ENCODE results near the gene IMMP1L.
"Not testable (repeated sequence)": the region's sequence is repeated elsewhere in the genome, so short reads cannot be mapped to it uniquely, and the experiment has no call there.

Gene IMMP1L, protein sequence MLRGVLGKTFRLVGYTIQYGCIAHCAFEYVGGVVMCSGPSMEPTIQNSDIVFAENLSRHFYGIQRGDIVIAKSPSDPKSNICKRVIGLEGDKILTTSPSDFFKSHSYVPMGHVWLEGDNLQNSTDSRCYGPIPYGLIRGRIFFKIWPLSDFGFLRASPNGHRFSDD

DNA sequence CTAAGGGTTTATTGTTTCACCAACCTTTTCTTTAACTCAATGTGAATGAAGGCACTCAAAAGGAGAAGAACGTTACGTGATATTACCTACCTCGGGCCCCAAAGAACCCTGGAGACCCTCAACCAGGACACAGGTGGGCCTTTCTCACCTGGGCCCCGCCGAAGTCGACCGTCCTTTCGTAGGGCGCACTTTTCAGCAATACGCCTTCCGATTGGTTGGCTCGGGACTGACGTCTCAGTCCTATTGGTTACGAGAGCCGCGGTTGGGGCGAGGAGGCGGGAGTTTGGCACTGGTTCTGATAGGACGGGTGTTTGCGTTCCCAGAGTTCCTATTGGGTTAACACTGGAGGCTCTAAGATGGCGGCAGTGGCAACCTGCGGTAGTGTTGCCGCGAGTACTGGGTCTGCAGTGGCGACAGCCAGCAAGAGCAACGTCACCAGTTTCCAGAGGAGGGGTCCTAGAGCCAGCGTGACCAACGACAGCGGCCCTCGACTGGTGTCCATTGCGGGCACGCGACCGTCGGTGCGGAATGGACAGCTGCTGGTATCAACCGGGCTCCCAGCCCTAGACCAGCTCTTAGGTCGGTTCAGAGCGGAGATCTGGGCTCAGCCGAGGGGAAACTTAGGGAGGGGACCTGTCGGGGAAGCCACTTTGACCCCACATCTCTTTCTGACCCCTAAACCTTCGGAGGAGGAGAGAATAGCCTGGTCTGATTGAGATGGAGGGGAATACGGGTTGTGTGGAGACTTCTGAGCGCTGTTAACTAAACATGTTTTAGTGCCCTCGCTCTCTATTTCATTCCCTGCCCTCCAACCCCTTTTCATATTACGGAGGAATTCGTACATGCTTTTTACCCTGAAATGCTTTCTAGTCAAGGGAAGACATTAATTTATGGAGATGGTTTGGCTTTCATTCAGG lies at the start of gene IMMP1L, which contains the start of gene ELP4:
IMMP1L (minus strand) TSS at position 194 of the 917 bp plus-strand sequence. CDS start 46,346 bp downstream, outside the sequence.
ELP4 (plus strand) TSS at position 339 of the 917 bp plus-strand sequence; CDS start at position 357, 18 bp downstream.
- DNase-seq = peak; percentile 94

DNA sequence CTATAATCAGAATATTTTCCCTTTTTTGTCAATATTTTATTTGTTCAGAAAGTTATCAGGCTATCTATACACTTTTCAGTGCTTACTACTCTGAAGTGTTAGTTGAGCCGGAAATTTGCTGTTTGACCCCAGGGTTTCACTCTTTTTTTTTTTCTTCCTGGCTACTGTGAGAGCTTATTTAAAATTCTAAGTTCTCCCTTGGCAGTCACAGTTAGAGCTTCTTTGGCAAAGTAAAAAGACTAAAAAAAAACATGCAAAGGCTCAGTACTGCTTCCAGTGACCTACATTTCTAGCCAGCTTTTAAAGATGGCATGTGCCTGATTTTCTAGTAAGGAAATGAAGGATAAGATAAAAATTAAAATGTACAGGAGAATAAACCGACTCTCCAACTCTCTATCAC lies 48.6 kb upstream of the IMMP1L start:
- no peak for DNase-seq

- DNase-seq = no peak
Measured at GRCh38 chr11:31555938-31556337, 46.5 kb upstream of the IMMP1L start.

- no peak for DNase-seq
Measured at GRCh38 chr11:31542862-31543261, 33.4 kb upstream of the IMMP1L start.

- DNase-seq = no peak
Measured at GRCh38 chr11:31535479-31535878, 26.1 kb upstream of the IMMP1L start.

DNA sequence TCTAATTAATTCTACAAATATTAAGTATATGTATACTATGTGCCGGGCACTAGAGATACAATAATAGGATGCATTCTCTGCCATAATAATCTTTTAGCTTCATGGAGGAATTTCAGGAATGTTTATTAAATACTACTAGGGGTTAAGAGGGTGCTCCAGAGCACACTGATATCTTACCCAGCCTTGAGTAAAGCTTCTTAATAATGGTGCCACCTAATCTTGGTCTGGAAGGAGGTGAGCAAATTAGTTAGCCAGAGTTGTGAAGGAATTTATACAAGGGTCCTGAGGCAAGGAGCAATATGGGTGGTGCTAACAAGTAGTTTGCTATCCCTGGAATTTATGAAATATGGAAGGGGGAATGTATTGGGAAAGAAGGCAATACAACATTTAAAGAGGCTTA lies 21.9 kb upstream of the IMMP1L start:
- DNase-seq = no peak

GRCh38 chr11:31529701-31530100 lies 20.3 kb upstream of the IMMP1L start:
- no peak for DNase-seq

DNA sequence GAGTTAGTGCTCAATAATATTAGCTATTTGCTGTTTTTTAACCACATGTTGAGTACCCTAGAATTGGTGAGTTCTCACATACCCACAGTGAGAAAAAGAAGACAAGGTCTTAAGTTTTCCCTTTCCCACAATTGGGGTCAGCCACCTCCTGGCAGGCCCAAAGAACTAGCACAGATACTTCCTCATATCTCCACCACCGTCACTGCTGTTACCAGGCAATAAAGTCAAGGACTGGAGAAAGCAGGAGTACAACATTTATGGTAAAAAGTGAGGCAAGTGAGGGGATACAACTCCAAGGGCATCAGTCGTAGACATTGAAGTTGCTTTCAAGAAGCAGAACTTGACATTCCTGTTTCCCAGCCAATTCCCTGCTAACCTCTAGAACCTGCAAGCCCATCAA lies 19.8 kb upstream of the IMMP1L start:
- no peak for DNase-seq

- DNase-seq = no peak
Measured at GRCh38 chr11:31521497-31522150, 12.2 kb upstream of the IMMP1L start.

DNA sequence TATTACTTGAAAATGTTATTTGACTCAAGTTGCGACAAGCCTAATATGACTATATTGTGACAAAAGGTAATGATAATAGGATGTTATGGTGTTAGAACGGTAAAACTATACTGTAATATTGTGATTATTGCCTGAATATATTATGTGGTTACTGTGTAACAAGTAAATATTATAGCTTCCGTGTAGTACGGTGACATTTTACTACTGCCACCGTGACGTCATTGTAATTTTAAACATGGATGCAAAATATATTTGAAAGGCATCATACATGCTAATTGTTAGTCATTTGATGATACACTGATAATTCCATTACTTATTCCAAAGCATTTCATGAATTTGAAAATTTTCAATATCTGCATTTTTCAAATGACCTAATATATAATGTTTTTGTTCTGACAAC lies 2.7 kb upstream of the IMMP1L start:
- no peak for DNase-seq

DNA sequence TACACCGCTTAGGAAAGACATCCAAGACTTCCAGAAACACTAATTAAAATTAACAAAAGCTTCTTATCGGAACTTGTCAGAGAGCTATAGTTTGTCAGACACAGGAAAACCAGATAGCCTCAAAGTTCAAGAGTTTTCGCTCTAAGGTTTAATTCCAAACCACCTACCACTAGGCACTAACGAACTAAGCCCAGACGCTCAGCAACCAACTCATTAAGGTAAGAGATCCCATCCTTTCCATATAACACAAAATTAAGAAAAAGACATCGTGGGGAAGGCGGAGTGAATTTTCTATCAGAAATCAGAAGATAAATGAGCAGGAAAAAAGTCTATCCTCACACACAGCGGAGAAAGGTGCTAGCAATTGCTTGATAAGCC lies 382 bp downstream of the IMMP1L start:
- DNase-seq = no peak

DNA sequence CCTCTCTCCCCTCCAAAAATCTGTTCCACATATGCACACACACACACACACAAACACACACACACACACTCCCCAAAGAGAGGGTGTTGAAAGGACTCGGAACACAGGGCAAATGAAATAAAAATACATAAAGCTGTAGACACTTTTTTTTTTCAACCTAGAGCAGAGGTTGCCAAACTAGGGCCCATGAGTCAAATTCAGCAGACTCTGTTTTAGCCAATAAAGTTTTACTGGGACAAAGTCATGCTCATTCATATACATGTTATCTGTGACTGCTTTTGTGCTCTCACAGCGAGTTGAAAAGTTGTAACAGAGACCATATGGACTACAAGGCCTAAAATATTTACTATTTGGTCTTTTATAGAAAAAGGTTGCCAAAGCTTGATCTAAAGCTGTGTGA lies 8.9 kb downstream of the IMMP1L start:
- DNase-seq = no peak

DNA sequence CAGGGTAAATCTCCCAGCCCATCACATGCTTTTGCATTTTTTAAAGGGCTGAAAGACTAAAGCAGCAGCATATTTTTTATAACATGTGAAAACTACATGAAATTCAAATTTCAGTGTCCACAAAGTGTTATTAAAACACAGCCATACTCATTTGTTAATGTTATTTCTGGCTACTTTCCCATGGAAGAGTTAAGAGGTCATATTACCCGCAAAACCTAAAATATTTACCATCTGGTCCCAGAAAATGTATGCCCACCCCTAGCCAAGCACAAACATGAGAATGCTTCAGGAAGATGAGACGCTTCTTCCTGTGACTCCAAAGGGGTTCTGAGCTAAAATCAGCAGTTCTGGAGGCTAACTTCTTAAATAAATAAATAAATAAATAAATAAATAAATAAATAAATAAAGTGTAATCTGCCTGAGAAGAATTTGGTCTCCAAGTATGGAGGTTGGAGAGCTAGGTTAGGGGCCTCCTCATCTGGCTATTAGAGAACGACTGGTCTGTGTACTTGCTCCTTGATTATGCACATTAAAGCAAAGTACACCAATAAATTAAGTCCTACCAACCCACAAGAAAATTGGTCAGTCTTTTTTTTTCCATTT lies 9.7 kb downstream of the IMMP1L start:
- DNase-seq = peak; percentile 39

DNA sequence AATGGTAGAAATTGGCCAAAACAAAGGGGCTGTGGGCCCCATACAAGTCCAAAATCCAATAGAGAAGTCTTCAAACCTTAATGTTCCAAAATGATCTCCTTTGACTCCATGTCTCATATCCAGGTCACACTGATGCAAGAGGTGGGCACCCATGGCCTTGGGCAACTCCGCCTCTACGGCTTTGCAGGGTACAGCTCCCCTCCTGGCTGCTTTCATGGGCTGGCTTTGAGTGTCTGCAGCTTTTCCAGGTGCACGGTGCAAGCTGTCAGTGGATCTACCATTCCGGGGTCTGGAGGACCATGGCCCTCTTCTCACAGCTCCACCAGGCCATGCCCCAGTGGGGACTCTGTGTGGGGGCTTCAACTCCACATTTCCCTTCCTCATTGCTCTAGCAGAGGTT lies 15.7 kb downstream of the IMMP1L start:
- not testable (repeated sequence) for DNase-seq

GRCh38 chr11:31493235-31493634 lies 16.2 kb downstream of the IMMP1L start:
- no peak for DNase-seq

DNA sequence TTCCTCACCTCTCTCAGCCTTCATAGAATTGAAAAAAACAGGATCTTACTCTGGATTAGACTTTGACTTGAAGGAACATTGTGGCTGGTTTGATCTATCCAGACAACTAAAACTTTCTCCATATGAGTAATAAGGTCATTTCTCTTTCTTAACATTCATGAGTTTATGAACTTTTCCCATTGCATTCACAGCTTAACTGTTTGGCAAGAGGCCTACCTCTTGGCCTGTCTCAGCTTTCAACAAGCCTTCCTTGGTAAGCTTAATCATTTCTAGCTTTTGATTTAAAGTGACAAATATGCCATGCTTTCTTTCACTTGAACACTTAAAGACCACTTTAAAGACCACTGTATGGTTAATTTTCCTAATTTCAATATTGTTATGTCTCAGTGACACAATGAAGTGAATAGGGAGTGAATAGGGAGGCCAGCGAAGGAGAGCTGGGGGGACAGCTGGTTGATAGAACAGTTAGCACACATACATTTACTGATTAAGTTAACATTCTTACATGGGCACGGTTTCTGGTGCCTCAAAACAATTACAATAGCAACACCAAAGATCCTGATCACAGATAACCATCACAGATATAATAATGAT lies 17.0 kb downstream of the IMMP1L start:
- DNase-seq = peak; percentile 29

- DNase-seq = peak; percentile 59
Measured at GRCh38 chr11:31487848-31488247, 21.6 kb downstream of the IMMP1L start.

DNA sequence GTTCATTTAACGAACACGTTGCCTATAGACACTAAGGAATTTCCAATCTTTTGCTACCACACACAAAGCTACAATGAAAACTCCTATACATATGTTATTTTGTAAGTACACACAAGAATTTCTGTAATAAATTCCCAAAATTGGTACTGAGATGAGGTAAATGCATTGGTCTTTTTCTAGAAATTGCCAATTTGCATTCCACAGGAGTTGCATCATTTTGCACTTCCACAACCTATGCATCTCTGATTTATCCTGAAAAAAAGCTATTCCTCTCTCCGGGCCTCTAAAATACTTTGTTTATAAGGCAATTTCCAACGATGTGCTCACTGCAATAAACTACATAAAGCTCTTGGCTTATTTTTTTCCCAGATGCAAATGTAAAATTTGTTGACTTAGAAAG lies 24.9 kb downstream of the IMMP1L start:
- DNase-seq = peak; percentile 43

DNA sequence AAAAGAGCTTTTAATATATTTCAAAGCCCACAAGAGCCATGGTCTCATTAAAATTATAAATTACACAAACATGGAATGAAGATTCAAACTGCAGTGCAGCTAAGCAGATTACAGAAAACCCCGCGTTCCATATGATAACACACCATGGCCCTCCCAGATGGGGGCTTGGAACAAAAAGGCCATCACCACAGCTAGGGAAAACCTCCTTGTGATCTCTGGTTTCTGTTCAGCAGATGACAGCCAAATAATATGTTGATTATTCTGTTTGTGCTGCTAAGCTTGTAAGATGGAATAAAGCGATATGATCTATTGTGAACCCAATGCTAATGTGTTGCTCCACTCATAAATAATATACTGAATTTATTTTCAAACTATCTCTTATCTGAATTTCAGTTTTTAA lies 28.5 kb downstream of the IMMP1L start:
- no peak for DNase-seq

- no peak for DNase-seq
Measured at GRCh38 chr11:31479066-31479465, 30.4 kb downstream of the IMMP1L start.

DNA sequence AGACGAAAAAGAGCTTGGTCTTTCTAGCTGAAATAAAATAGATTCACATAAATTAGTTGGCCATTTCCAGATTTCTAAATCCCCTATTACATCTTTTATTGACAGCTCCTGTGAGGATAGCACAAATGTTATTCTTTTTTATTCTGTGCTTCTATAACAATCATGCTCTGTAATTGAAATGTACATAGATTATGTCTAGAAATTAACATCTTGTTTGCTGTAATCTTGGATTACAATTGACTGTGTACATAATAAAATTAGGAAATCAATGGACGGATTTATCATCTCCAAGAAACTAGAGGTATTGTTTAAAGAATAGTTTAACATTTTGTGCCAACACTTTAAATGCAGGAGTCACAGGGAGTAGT lies 31.2 kb downstream of the IMMP1L start:
- DNase-seq = no peak

DNA sequence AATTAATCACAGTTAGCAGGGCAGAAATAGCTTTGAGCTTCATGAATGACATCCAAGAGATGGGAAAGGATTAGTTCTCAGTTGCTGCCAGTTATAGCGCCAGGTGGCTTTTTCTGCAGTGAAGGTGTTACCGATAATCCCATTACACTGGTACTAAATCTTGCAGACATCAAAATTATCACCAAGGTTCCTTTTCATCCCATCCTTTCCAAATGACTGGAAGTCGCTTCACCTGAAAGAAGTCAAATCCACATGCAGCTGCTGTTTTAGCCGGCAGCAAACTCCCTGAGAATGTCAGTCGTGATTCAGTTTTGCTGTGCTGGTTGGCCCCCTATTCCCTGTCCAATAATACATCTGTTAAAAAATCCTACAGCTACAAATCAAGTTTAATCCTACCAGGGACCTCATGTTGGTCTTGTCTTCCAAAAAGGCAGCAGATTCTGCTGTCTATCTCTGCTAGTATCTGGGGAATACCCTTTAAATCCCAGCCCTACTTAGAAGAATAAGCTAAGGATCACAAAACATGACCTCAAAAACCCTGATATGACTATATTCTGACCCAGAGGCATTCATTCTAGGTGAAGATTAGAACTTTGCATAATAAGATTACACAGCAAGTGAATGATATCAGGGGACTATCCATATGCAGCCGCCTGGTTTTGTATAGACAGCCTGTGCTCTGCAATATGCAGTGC lies 31.7 kb downstream of the IMMP1L start:
- no peak for DNase-seq
